AG04450 (cell line): ENCODE measurements around the gene KIAA1549. TPM values are rescaled to one million over a fixed set of nuclear protein-coding genes. Genes with fewer than 3 reads are reported as not detected.

Experiments
- CTCF ChIA-PET: fragments of 300-600, 350-600 bp; formaldehyde crosslinking; extraction: SDS; loops from one replicate; lab custom pipeline; 2022; ENCODE audit warnings: antibody characterized with exemption, inconsistent platforms; lab: Charles Lee
- POLR2A ChIA-PET: fragments of 350-600 bp; formaldehyde crosslinking; extraction: SDS; loops from one replicate; lab custom pipeline; 2021; ENCODE audit warnings: antibody characterized with exemption, inconsistent platforms; lab: Yijun Ruan, JAX
- DNase-seq: peaks from one replicate; pipeline ENCODE4 v3.0.0-alpha.2; 2011; ENCODE audit warnings: low read depth, low spot score
- H3K27ac ChIP-seq: one replicate; pipeline ENCODE4 v1.5.1; 2012; ENCODE audit warnings: low read depth, low read length, control low read depth
- H3K27me3 ChIP-seq: one replicate; pipeline ENCODE4 v1.6.0; 2012; ENCODE audit warnings: low read length; ENCODE audit not compliant: control insufficient read depth, insufficient read depth
- H3K4me3 ChIP-seq: 2 replicates; pipeline ENCODE4 v1.5.1; 2011; ENCODE audit warnings: mild to moderate bottlenecking, low read depth, low read length, control low read depth
- H3K9me3 ChIP-seq: 2 replicates; pipeline ENCODE4 v1.5.1; 2012; ENCODE audit warnings: low read length; ENCODE audit not compliant: control insufficient read depth, insufficient read depth
- CTCF ChIP-seq: IDR thresholded peaks from 2 replicates; pipeline ENCODE4 v1.5.1; 2011; ENCODE audit warnings: low read depth, low read length, control low read depth, inconsistent platforms
- polyA plus RNA-seq: library from polyadenylated mRNA; depleted of rRNA; stranded (reverse); fragments of >200 nt; gene quantifications from 2 replicates; pipeline ENCODE4 v1.2.3, GENCODE V29; 2011

The KIAA1549 gene
- polyA plus RNA-seq, 1 experiment, result 2.9 TPM

GRCh38 chr7:138967159-138967558 lies 14.0 kb downstream of the KIAA1549 start:
- Histone ChIP-seq H3K27me3 (no peaks in the 10 kb centered on the region), H3K9me3 (no peaks in the 10 kb centered on the region; the same call in 1 of the 2 replicates), H3K4me3 (no peak overlapping the region), H3K27ac (no peak overlapping the region)
- ChIA-PET POLR2A (no interaction called here), CTCF (no interaction called here)
- TF ChIP-seq CTCF, result no peak
- no peak for DNase-seq

- POLR2A ChIA-PET, result no interaction called here
- no peak for DNase-seq
- H3K27ac ChIP-seq, result no peak overlapping the region
- no peaks in the 10 kb centered on the region for H3K27me3 ChIP-seq
- CTCF ChIA-PET, result no interaction called here
- TF ChIP-seq CTCF, result no peak
- no peaks in the 10 kb centered on the region; the same call in 1 of the 2 replicates for H3K9me3 ChIP-seq
- no peak overlapping the region for H3K4me3 ChIP-seq
Observed at GRCh38 chr7:138964624-138965436, 16.4 kb downstream of the KIAA1549 start.

- POLR2A ChIA-PET, result no interaction called here
- CTCF ChIA-PET, result no interaction called here
- DNase-seq, result no peak
- no peak for TF ChIP-seq CTCF
- Histone ChIP-seq H3K4me3 (no peak overlapping the region), H3K27ac (no peak overlapping the region), H3K9me3 (no peaks in the 10 kb centered on the region; the same call in 1 of the 2 replicates), H3K27me3 (no peaks in the 10 kb centered on the region)
Observed at GRCh38 chr7:138963675-138964074, 17.5 kb downstream of the KIAA1549 start.

- no peak for DNase-seq
- Histone ChIP-seq H3K9me3 (no peaks in the 10 kb centered on the region; the same call in 1 of the 2 replicates), H3K4me3 (no peak overlapping the region), H3K27ac (no peak overlapping the region), H3K27me3 (no peaks in the 10 kb centered on the region)
- POLR2A ChIA-PET, result no interaction called here
- no peak for TF ChIP-seq CTCF
- CTCF ChIA-PET, result interaction anchor here (2.2 kb wide), 1 partner anchor 76 kb away, joined by 10 read pairs; no protein-coding TSS in a partner anchor
Observed at GRCh38 chr7:138962561-138963270, 18.5 kb downstream of the KIAA1549 start.

GRCh38 chr7:138961159-138961558 lies 20.0 kb downstream of the KIAA1549 start:
- CTCF ChIA-PET, result interaction anchor here (2.2 kb wide), 1 partner anchor 75 kb away, joined by 10 read pairs; no protein-coding TSS in a partner anchor
- no peak for DNase-seq

More at GRCh38 chr7:138961159-138961558, 20.0 kb downstream of the KIAA1549 start:
- POLR2A ChIA-PET, result no interaction called here
- no peak for TF ChIP-seq CTCF
- Histone ChIP-seq H3K4me3 (no peak overlapping the region), H3K27me3 (no peaks in the 10 kb centered on the region), H3K27ac (no peak overlapping the region), H3K9me3 (no peaks in the 10 kb centered on the region; the same call in 1 of the 2 replicates)
